NCI-H1092 (cell line): ENCODE results near the gene FAM13A.

Source experiments
- DNase-seq: peaks from one replicate; lab custom pipeline; 2025; lab: John Stamatoyannopoulos, UW

FAM13A gene

DNA sequence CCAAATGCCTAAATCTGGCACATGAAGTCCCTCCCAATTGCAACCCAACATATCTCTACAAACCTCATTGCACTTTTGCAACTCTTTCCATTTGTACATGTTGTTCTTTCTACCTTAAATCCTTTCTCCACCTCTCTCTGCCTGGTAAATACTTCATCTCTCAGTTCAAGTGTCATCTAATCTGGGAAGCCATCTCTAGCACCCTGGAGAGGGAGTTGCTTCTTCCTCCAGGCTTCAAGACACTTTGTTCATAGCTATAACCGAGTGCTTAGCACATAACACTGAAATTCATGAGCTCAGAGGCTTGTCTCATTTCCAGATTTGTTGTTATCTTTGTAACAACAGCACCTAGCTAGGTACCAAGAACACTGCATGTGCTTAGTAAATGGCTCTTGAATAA is 244.6 kb downstream of the FAM13A start:
- DNase-seq = no peak

DNA sequence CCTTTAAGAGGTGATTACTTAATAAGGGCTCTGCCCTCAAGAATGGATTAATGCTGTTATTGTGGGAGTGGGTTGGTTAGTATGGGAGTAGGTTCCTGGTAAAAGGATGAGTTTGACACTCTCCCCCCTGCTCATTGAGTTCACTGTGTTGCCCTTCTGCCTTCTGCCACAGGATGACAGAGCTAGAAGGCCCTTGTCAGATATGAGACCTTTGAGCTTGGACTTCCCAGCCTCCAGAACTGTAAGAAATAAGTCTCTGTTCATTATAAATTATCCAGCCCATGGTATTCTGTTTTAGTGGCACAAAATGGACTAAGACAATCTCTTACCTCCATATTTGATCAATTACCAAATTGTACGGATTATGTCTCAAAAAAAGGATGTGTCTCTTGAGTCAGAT is 245.1 kb downstream of the FAM13A start:
- no peak for DNase-seq

DNA sequence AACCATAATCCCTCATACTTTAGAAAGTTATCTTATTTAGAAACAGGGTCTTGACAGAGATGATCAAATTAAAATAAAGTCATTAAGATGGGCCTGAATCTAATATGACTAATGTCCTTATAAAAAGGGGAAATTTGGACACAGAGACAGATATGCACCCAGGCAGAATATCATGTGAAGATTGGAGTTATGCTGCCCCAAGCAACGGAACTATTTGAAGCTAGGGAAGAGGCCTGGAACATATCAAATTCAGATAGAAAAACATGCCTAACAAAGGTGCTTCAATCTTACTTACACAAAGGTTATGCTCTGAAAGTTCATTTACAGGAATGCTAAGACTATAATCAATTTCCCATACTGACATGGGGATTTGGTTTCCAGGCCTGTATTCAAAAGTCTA is 246.7 kb downstream of the FAM13A start:
- DNase-seq = no peak

DNA sequence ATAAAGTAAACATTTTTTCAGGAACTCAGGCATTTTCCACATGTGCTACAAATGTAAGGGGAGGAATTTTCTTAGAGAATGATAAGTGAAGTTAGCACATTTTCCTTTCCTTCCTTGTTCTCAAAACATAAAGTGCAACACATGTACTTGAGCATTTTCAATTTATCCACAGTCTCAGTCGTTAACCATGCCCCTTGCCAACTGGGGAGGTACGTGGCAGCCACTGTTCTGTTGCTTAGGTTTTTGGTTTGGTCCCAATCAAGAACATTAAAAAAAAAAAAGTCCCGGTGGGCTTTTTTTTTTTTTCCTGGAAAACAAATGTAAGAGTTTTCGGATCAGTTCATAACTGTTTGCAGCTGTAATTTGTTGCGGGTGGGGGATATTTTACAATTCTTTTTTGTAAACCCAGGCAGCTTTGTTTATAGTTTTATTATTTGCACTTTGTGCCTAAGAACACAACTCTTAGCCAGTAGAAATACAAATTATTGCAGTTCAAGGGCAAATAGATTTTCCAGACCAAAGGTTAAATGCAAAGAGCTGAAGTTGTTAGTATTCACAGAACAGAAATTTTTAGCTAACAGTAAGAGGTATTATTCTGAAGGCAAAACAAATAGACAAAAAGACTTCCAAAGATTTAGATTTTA is 247.3 kb downstream of the FAM13A start:
- DNase-seq = no peak

DNA sequence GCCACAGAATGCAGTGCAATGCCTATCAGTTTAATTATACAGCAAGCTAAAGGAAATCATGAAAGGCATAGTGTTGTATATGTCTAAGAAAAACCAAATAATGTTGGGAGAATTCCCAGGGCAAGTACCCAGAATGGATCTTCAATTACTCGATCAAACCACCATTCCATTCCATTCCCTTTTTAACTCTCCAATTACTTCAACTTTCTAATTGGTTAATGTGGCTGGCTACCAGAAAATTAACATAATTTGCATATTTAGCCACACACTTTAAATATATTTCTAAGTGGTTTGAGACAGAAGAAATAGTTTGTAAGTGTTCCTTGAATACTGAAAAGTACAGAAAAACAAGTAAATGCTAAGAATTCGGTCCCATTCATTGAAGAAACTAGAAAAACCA is 247.9 kb downstream of the FAM13A start:
- no peak for DNase-seq

DNA sequence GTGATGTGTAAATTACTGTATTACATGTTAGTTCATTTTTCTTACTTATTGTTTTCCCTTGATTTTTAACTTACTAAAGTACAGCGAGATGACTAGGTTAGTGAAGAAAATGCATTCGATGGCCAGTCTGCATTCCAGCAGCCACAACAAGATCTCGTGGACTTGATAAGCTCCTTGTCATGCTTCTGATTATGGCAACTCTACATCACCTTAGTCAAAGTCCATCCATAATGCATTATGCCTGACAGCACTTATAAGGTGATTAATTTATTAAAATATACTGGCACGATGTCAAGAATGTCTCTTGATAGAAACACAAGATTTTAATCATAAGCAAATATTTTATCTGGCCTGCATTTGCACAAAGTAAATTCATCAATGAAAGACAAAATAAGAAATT is 249.5 kb downstream of the FAM13A start:
- DNase-seq = no peak

DNA sequence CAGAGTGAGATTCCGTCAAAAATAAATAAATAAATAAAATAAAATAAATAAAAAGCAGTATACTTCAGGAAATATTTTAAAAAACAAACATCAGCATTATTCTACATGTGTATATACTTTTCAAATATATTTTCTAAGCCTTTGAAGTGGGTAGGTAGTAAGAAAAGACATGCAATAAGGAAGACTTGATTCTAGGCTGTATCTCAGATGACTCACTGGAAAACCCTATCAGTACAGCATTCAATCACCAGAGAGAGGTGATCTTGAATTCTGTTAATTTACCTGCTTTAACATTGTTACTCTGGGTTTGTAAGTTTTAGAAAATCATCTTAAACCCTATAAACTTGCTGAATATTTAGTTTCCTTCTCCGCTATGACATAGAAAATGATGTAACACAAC is 252.8 kb downstream of the FAM13A start:
- no peak for DNase-seq

DNA sequence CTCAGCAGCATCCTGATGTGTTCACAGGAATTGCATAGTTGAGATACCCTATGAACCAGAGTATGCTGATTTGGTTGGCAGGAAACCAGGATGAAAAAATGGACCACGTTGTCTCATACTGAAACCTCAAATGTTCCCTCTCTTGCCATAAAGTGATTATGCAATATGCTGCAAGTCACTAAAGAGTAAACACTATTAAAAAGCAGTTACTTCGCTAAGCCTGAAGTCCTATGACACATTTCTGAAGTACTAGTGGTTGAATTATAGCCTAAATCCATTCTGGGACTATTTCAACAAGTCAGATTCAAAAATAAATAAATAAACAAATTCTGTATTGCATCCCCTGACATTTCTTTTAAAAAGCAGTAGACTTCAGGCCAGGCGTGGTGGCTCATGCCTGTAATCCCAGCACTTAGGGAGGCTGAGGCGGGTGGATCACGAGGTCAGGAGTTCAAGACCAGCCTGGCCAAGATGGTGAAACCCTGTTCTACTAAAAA is 253.3 kb downstream of the FAM13A start:
- no peak for DNase-seq

DNA sequence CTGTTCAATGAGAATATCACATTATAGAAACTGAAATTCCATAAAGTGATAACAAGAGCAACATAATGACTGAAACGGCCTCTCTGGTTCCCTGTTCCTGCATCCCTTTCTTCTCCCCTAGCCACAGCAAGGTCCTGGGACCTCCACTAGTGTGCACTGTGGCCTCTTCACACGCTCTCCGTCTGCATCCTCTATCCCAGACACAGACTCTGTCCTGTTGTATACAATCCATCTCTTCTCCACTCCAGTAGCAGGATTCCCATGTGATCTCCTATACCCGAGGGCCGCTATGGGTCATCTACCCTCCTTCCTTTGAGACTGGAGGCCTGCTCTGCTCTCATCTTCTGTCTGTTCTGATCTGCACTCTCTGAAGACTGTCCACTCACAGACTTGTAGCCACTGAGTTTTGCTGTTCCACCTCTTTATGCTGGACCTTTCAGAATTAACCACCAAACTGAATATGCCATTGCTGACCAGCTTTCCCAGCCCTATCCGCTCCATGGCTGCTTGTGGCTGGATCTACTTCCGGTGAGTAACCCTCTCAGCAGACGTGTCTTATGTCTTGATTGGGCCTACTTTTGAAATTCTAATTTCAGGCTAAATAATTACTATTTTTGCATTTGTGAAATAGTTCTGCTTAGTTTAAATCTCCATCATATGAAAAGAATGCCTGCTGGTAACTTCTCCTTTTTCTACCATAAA is 254.2 kb downstream of the FAM13A start:
- DNase-seq = no peak

DNA sequence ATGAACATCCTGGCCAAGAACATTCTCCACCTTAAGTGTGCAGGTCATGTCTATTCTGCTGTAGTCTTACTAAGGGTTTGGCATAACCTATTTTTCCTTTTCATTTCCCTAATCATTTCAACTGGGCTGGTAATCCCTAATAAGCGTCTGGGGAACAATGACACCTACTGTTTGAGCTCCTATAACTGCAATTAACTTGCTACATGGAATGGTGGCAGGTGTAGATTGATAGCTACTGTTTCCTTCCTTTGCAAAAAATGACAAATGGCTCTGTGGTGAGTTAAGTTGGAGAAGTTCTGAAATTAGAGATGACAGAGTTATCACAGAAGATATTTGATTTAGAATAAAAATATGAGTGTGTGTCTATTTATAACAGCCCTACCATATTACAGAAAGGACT is 254.8 kb downstream of the FAM13A start:
- no peak for DNase-seq

DNA sequence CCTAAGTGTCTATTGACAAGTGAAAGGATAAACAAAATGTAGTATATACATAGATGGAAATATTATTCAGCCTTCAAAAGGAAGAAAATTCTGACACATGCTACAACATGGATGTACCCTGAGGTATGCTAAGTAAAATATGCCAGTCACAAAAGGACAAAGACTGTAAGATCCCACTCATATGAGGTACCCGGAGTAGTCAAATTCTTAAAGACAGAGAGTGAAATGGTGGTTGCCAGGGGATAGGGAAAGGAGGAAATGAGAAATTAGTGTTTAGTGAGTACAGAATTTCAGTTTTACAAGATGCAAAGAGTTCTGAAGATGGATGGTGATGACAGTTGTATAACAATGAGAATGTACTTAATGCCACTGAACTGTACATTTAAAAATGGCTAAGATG is 257.1 kb downstream of the FAM13A start:
- DNase-seq = no peak

DNA sequence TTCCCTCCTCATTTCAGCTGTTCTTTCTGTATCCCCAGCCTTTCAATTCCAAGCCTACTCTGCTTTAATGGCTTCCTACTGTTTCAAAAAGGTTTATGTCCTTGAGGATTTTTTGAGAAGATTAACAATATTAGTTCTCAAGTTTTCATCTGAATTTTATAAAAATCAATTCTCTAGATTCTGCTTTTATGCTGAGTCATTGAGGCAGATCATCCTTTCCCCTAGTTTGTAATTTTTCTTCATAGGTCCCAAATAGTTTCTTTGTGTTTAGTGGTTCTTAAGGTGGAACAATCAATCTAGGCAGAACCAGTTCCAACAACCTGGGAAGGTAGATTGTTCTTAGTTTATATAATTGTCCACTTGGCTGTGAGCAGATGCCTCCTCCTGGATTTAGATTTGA is 259.3 kb downstream of the FAM13A start:
- DNase-seq = no peak

DNA sequence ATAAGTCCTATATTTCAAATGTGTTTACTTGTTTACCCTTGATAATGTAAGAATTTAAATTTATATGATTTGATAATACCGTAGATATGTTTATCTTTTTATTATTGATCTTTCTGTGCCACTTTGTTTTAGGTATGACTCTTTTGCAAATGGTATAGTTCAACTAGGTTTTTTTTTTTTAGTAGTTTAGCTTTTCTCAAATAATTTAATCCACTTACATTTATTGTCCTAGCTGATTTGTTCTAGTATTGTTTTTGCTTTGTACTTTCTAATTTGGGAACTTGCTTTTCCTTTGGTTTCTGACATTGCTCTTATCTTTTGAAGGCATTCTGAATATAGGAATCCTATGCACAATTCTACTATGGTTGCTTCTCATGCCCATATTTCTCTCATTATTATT is 260.4 kb downstream of the FAM13A start:
- DNase-seq = no peak

DNA sequence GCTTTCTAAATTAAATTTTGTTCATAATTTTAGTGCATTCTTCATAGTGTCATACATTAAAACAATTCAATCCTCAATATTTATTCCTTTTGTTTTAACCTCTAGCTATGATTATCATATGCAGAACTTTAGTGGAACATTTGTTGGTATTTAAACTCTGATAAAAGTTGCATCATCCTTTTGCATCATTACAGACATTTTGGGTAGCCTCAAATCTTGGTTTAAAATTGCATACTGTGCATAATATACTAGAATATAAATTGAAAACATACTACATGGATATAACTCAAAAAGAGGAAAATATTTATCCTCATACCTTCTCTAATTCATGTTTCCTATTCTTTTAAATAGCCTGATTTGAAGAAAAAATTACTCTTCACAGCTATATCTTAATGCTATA is 262.0 kb downstream of the FAM13A start:
- no peak for DNase-seq

DNA sequence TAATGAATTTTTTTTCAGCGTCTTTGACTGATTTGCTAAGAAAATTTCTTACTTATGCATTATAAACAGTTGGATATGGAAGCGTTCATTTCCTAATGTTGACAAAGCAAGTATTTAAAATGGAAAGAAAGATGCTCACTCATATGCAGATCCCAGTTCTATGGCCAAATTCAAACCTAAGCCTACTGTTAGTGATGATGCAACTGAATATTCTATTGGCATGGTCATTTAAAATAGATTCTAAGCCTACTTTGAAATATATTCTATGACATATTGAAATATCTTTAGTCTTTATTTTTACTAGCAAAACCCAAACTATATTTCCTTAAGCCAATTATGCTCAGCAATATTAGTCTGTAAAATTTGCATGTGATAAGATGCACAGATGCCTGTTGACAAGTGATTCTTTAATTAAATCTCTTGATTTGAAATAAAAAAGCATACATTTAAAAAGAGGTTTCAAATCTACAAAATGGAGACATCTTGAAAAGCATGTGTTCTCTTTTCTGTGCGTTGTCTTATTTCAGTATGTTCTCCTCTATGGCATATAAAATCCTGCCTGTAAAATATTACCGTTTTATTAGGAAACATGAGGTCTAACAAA is 262.8 kb downstream of the FAM13A start:
- DNase-seq = no peak

DNA sequence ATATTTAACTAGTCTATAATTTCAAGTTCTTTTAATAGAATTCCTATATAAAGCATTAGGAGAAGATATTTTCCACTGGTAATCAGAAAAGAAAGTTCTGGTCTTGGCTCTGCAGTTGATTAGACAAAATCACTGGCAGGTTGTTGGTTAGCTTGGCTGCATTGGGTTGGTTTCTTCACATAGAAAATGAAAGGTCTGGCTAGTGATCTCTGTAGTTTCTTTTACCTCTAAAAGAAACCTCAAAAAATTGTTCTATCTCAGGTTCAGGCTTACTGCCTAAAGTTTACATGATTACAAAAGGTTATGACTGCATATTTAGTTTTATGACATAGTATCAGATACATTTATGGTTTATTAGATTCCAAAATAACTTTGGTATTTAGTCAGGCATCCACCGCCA is 263.5 kb downstream of the FAM13A start:
- DNase-seq = no peak

DNA sequence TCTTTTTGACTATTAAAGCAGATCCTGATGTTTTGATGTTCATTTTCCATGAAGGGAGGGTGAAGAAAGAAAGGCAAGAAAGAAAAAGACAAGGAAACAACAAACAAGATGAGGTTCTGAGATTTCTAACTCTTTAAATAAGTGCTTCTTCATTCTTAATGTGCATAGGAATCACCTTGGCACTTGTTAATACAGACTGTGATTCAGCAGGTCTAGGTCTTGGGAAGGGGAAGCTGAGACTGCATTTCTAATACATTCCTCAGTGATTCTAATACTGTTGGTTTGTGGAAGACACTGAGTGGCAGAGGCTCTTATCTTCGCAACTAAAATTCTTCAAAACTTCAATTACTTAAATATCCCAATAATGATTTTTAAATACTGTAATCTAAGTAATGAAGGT is 264.2 kb downstream of the FAM13A start:
- DNase-seq = no peak

DNA sequence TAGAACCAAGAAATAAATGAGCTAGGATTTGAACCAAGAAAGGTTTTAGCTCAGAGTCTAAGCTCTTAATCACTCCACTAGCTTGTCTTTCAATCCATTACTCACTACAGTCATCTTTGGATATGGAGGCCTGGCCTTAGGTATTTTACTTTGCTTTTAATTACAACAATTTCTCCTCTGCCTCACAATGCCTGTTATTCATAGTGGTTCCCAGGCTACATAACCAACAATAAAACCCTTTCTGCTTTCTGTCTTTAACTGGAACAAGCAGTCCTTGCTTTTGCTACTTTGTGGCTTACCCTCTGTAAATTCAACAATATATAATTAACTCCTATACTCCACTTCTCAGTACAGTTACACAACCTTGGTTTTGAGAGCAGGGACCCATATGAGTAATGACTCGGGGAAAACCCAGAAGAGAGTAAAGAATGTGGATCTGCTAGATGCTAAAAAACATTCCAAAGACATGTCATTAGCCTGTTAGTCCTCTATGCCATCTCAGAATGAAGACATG is 264.7 kb downstream of the FAM13A start:
- no peak for DNase-seq

DNA sequence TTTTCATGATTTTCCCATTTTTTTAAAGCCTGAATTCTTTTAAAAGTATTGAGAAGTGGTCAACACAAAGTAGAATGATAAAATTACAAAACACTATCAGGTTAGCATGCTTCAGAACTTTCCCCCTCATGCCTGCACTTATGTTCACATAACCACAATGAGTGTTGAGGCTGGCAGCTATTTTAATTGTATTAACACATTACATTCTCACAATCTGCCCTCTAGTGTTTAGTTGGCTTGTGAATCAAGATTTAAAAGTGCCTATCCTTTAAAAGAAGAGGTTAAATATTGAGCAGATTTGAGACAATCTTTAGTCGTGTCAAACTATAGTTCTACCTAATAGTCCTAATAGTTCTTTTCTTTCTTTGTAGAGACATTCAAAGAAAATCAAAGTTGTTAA is 265.7 kb downstream of the FAM13A start:
- no peak for DNase-seq

DNA sequence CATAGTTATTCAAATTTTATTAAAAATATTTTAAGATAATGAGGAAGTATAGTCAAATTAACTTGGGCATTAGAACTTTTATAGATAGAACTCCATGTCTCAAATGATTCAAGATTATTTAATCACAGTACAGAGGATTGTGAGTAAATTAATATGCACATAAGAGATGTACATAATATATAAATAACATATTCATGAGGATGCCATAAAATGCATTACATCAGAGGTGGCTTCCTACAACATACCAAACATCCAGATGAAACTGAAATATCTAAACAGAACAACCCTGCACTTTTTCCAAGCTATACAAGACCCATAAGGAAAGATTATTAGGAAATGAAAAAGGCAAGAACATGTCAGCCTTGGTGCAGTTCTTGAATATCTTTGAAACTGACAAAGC is 268.1 kb downstream of the FAM13A start:
- DNase-seq = no peak

DNA sequence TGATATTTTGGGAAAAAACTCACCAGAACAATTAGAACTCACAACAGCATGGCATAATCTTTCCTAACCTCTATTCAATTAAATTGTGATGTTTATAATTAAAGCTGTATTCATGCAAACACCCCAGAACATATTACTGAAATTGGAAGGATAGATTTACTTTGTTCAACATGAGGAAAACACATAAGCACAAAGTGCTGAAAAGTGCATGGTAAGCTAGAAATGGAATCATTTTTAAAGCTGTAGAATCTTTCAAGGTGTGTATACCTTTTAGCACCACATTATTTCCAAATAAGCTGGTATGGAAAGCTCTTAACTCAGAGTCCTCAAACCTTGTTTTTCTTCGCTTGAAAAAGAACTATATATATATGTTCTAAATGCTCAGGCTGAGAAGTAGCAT is 268.6 kb downstream of the FAM13A start:
- DNase-seq = no peak

DNA sequence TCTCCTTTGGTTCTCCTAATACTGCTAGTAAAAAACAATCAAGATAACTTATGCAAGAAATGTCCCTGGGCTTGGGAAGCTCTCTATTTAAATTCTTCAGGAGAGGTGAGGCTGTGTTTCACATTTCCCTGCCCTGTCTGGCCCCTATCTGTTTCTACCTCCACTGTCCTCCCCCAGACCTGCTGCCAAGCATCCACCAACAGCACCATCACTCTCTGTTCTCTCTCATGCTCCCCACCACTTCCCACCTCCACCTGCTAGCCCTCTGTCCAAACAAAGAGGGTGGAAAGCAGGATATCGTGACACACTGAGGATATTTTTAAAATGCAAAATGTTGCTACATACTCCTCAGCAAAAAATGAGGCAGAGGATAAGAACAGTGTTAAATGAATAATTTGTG is 271.0 kb downstream of the FAM13A start:
- DNase-seq = no peak

DNA sequence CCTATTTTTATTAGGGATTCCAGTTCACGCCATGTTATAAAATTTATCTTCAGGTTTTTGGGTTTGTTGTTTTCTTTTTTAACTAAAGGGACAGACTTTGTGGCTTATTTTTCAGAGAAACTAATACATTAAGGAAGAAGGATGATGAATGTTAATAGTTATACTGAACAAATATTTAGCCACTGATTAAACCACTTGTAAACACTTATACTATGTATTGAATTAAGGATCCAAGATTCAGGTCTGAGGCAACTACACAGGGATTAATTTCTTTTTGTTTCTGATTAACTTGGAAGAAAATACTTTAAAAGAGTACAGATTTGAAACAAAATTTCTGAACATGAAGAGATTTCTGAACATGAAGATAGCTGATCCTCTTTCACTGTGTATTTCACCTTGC is 276.6 kb downstream of the FAM13A start:
- DNase-seq = no peak
